ENCODE data around the gene ZC3H6.
"Not testable (repeated sequence)": the region's sequence is repeated elsewhere in the genome, so short reads cannot be mapped to it uniquely, and the experiment has no call there.

The ZC3H6 gene

GRCh38 chr2:112314856-112315255 is 39.5 kb downstream of the ZC3H6 start:
- intact Hi-C loops (cut with DNase I), result no loop called here
- DNase-seq, result no peak

DNA sequence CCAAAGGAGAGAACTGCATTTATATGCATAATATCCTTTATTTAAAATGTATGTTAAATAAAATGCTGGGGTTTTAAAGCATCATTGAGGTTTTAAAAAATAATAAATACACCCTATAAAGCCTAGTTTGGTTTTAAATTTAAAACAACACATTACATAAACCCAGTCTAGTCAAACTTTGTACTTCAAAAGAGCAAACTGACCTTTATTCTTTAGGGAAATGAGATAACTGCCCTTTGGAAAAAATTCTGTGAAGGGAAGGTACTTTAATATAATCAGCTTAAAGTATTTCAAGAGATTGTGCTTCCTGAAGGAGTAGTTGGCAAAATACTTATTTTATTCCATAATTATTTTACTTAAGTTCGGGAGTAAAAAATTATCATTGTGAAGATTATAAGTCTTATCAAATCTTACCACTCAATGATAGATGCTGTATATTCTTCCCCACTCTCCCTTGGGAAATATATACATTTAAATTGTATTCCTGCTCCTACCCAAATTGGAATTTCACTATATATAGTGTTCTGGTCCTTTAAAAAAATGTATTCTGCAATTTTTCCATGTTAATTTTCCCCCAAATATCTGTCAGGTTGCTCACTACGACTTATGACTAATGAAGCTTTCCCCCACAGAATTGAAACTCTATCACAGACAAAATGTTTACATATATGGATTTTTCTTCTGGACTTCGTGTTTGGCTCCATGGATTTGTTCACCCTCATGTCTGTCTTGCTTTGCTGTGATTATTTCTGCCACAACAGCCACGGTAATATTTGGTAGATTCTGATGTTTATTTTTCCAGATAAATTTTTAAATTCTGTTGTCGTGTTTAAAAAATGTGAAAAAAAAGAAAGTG is 42.1 kb downstream of the ZC3H6 start:
- DNase-seq, result no peak
- intact Hi-C loops (cut with DNase I), result no loop called here

DNA sequence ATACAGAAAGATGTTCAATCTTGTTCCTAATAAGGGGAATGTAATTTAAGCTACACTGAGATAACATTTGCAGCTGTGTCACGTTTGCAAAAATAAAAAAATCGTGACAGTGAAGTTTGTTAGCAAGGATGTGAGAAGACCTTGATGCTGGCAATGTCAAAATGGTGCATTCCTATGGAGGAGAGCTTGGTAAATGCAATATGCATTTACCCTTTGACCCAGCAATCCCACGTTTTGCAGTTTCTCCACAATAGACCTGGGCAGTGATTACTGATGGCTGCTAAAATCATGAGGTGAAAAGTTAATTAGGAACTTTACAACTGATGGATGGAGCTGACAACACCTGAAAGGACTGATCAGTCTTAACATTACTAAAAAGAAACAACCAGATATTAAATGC is 43.1 kb downstream of the ZC3H6 start:
- intact Hi-C loops (cut with DNase I), result no loop called here
- no peak for DNase-seq

GRCh38 chr2:112321375-112322320 is 46.3 kb downstream of the ZC3H6 start:
- no peak for DNase-seq
- intact Hi-C loops (cut with DNase I), result no loop called here

- no peak for DNase-seq
- intact Hi-C loops (cut with DNase I), result no loop called here
Observed at GRCh38 chr2:112322919-112323318, 47.5 kb downstream of the ZC3H6 start.

GRCh38 chr2:112332123-112332696 is 56.8 kb downstream of the ZC3H6 start:
- intact Hi-C loops (cut with DNase I), result no loop called here
- no peak for DNase-seq

DNA sequence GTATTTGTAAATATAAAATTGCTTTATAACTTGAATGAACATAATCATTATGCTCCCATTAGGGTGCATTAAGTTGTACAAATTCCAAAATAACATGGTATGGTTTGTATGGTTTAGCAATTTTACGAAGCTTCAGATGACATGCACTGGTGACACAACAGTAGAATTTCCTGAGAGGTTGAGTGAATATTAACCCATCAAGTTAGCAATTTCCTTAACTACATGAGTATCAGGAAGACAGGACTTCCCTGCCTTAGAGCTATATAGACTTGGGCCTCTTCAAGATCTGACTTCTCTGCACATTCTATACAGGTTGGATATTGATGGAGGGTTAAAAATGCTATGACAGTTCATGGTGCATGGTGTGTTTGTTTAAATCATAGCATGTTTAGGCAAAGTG is 60.2 kb downstream of the ZC3H6 start:
- intact Hi-C loops (cut with DNase I), result no loop called here
- no peak for DNase-seq

- DNase-seq, result no peak
- intact Hi-C loops (cut with DNase I), result no loop called here
Observed at GRCh38 chr2:112339986-112340385, 64.6 kb downstream of the ZC3H6 start.

DNA sequence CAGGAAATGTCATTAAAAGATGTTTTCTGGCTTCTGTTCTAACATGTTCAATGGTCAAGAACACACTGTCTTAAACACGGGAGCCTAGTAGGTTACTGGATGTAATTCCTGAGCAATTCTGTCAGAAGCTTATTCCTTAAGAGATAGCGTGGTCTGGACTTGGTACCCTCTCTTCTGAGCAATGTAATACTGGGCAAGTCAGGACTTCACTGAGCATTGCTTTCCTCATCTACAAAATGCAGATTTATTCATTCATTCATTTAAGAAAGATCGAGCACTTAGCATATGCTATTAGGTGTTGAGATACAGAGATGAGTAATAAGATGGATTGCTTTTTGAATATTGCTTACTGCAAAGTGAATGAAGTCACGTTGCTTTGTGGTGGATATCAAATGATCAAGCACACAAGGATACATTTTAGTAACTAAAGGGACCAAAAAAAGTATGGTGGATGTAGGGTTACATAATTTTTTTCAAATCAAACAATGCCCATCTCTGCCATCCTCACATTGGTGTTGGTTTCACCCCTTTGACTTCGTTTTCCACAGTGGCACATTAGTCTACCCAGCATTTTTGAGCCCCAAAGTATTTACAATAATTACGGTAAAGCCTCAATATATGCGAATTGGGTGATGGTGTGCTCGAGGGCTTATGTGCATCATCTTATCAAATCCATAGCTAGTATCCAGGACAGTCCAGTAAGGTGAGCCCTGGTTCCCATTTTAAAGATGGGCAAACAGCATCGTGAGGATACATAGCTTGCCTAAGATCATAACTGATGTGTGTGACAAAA is 65.3 kb downstream of the ZC3H6 start:
- no peak for DNase-seq
- intact Hi-C loops (cut with DNase I), result no loop called here

GRCh38 chr2:112342067-112342550 is 66.7 kb downstream of the ZC3H6 start:
- intact Hi-C loops (cut with DNase I), result no loop called here
- no peak for DNase-seq

DNA sequence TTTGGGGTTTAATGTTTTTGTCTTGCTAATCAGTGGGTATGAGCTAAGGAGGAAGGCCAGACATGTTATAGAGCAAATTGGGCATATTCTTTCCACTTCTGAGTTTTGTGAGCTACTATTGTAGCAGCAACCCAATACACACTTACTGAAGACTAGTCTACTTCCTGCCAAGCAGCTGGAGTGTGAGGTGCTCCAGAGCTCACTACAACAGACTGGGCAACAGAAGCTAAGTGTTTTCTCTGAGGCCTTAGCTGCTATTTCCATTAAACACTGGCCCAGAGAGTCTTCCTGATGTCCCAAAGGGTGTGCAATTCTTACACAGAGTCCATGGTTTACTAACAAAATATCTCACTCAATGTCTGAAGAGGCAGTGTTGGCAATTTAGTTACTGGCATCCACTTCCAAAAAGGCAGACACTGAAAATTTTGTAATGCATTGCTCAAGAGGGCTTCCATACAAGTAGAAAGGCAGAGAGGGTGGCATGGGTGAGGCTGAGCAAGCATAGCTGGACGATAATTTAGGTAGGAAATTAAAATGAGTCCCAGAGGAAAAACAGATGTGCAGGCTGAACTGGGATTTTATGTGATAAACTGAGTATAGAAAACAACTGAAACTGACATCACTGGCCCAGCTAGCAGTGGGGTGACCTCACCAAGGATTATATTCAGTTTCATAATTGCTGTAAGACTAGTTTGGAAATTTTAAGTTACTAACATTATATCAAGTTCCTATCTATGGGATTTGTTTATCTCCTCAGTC is 68.6 kb downstream of the ZC3H6 start:
- no peak for DNase-seq
- intact Hi-C loops (cut with DNase I), result no loop called here

DNA sequence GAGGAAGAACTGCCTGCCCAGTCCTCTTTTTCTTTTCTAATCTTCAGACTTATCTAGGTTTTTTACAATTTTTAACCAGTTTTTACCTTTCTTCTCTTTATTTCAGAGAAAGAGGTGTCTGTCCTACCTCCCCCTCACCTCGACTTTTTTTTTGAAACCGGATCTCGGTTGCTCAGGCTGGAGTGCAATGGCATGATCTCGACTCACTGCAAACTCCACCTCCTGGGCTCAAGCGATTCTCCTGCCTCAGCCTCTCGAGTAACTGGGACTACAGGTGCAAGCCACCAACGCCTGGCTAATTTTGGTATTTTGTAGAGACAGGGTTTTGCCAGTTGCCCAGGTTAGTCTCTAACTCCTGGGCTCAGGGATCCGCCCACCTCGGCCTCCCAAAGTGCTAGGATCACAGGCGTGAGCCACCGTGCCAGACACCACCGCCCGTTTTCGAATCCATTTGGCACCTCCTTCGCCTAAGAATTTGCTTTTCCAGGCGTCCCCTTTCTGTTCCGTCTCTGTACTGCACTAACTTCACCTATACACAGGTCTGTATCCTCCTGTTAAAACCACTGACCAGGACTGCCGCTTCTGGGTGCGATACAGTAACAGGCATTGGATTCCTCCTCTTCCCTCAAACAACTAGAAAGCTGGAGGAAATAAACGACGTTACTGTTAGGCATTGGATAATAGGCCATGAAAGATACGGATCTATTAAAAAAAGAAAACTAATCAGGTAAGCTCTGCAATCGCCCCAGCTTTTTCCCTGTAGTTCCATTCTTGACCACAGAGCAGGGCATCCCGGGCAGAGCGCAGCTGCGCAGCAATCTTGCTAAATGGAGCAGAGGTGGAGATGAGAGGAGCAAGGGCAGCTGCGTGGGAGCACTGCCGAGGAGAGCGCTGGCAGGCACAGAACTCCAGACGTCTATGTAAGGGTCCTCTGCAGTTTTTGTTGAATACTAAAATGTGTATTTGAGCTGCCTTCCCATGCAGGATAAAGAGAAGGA is 69.9 kb downstream of the ZC3H6 start:
- no peak for DNase-seq
- intact Hi-C loops (cut with DNase I), result no loop called here

GRCh38 chr2:112352292-112352691 is 76.9 kb downstream of the ZC3H6 start:
- DNase-seq; intact Hi-C loops (cut with DNase I): not testable (repeated sequence)

DNA sequence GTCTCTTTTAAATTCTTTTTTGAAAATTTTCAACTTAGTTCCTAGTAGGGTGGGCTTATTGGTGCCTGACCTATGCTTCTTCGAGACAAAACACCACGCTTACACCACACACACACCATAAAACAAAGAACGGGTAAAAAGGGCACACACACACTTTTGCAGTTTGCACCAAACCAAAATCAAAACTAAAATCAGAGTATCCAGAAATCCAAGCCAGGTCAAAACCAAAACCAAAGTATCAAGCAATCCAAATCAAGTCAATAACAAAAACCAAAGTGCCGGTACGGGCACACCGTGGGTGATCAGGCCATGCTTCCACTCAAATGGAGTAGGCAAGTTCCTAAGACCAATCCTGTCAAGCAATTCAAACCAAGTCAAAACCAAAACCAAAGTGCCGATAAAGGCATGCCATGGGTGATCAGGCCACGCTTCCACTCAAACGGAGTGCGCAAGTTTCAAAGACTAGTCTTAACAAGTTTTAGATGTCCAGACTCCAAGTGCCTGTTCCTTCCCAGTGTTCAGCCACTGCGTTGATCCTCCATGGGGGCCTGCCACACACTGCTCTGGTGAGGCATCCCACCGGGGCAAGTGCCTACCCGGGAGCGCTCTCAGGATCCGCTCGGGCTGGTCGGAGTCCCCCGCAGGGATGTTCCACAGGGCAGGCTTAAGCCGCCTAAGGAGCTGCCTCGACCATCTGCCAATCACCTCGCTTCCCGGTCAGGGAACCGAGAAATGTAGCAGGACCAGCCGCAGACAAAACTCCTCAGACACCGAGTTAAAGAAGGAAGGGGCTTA is 77.6 kb downstream of the ZC3H6 start:
- intact Hi-C loops (cut with DNase I); DNase-seq: not testable (repeated sequence)

DNA sequence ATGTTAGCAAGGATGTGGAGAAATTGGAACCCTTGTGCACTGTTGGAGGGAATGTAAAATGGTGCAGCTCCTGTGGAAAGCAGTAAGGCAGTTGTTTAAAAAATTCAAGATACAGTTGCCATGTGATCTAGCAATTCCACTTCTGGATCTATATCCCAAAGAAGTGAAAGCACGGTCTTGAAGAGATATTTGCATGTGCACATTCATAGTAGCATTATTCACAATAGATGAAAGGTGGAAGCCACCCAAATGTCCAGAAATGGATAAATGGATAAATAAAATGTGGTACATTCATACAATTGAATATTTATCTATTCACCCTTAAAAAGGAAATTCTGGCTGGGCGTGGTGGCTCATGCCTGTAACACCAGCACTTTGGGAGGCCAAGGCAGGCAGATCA is 78.9 kb downstream of the ZC3H6 start:
- intact Hi-C loops (cut with DNase I); DNase-seq: not testable (repeated sequence)

GRCh38 chr2:112360055-112360454 is 84.7 kb downstream of the ZC3H6 start:
- intact Hi-C loops (cut with DNase I); DNase-seq: not testable (repeated sequence)
